ENCODE measurements around the gene NEUROD2.
A peak's percentile ranks its signal among the peaks of the same experiment; 100 is the strongest.

Gene NEUROD2

GRCh38 chr17:39619786-39620101 is 12.0 kb upstream of the NEUROD2 start:
- no peaks in the 10 kb centered on the region for H3K36me3 ChIP-seq (ENCODE audit: control insufficient read depth, insufficient read depth, low read length)
- H3K4me1 ChIP-seq (ENCODE audit: control insufficient read depth, insufficient read depth, low read length, poor library complexity, severe bottlenecking), result peaks cover 20% of the 10 kb centered on the region
- no peak overlapping the region for H3K4me3 ChIP-seq (ENCODE audit: insufficient read depth, low read depth, low read length, poor library complexity, severe bottlenecking)
- DNase-seq, result no peak
- H3K27ac ChIP-seq (ENCODE audit: insufficient read depth, low read length, poor library complexity, severe bottlenecking), result no peak overlapping the region
- H3K9me3 ChIP-seq (ENCODE audit: control insufficient read depth, low read length), result no peaks in the 10 kb centered on the region
- H3K27me3 ChIP-seq (replicated peaks; ENCODE audit: control insufficient read depth, insufficient read depth, low read length, poor library complexity, severe bottlenecking), result peaks cover 4% of the 10 kb centered on the region

GRCh38 chr17:39618956-39619785 is 11.5 kb upstream of the NEUROD2 start:
- H3K27me3 ChIP-seq (replicated peaks; ENCODE audit: control insufficient read depth, insufficient read depth, low read length, poor library complexity, severe bottlenecking), result peaks cover 4% of the 10 kb centered on the region
- H3K4me1 ChIP-seq (ENCODE audit: control insufficient read depth, insufficient read depth, low read length, poor library complexity, severe bottlenecking), result peaks cover 20% of the 10 kb centered on the region
- H3K9me3 ChIP-seq (ENCODE audit: control insufficient read depth, low read length), result no peaks in the 10 kb centered on the region
- H3K27ac ChIP-seq (ENCODE audit: insufficient read depth, low read length, poor library complexity, severe bottlenecking), result no peak overlapping the region
- no peak for DNase-seq
- no peaks in the 10 kb centered on the region for H3K36me3 ChIP-seq (ENCODE audit: control insufficient read depth, insufficient read depth, low read length)
- no peak overlapping the region for H3K4me3 ChIP-seq (ENCODE audit: insufficient read depth, low read depth, low read length, poor library complexity, severe bottlenecking)

- Histone ChIP-seq H3K4me3 (ENCODE audit: insufficient read depth, low read depth, low read length, poor library complexity, severe bottlenecking) (peak overlapping the region; percentile 51), H3K9me3 (ENCODE audit: control insufficient read depth, low read length) (no peaks in the 10 kb centered on the region), H3K27me3 (replicated peaks; ENCODE audit: control insufficient read depth, insufficient read depth, low read length, poor library complexity, severe bottlenecking) (no peaks in the 10 kb centered on the region)
Observed at GRCh38 chr17:39618246-39618913, 10.7 kb upstream of the NEUROD2 start.

GRCh38 chr17:39617446-39618245 is 9.9 kb upstream of the NEUROD2 start:
- DNase-seq, result peak; percentile 9 to 27 (median 27)
- no peak overlapping the region for H3K27ac ChIP-seq (ENCODE audit: insufficient read depth, low read length, poor library complexity, severe bottlenecking)
- H3K4me1 ChIP-seq (ENCODE audit: control insufficient read depth, insufficient read depth, low read length, poor library complexity, severe bottlenecking), result peaks cover 14% of the 10 kb centered on the region
- H3K36me3 ChIP-seq (ENCODE audit: control insufficient read depth, insufficient read depth, low read length), result no peaks in the 10 kb centered on the region
- no peaks in the 10 kb centered on the region for H3K9me3 ChIP-seq (ENCODE audit: control insufficient read depth, low read length)
- no peaks in the 10 kb centered on the region for H3K27me3 ChIP-seq (replicated peaks; ENCODE audit: control insufficient read depth, insufficient read depth, low read length, poor library complexity, severe bottlenecking)
- peak overlapping the region; percentile 51 for H3K4me3 ChIP-seq (ENCODE audit: insufficient read depth, low read depth, low read length, poor library complexity, severe bottlenecking)

More at GRCh38 chr17:39618246-39618913, 10.7 kb upstream of the NEUROD2 start:
- DNase-seq, result no peak
- Histone ChIP-seq H3K27ac (ENCODE audit: insufficient read depth, low read length, poor library complexity, severe bottlenecking) (no peak overlapping the region), H3K36me3 (ENCODE audit: control insufficient read depth, insufficient read depth, low read length) (no peaks in the 10 kb centered on the region), H3K4me1 (ENCODE audit: control insufficient read depth, insufficient read depth, low read length, poor library complexity, severe bottlenecking) (peaks cover 18% of the 10 kb centered on the region)

GRCh38 chr17:39617100-39617445 is 9.4 kb upstream of the NEUROD2 start:
- H3K27me3 ChIP-seq (replicated peaks; ENCODE audit: control insufficient read depth, insufficient read depth, low read length, poor library complexity, severe bottlenecking), result no peaks in the 10 kb centered on the region

GRCh38 chr17:39615434-39615833 is 7.7 kb upstream of the NEUROD2 start:
- H3K9me3 ChIP-seq (ENCODE audit: control insufficient read depth, low read length), result no peaks in the 10 kb centered on the region
- no peak overlapping the region for H3K4me3 ChIP-seq (ENCODE audit: insufficient read depth, low read depth, low read length, poor library complexity, severe bottlenecking)
- H3K4me1 ChIP-seq (ENCODE audit: control insufficient read depth, insufficient read depth, low read length, poor library complexity, severe bottlenecking), result peaks cover 9% of the 10 kb centered on the region
- DNase-seq, result no peak
- H3K27me3 ChIP-seq (replicated peaks; ENCODE audit: control insufficient read depth, insufficient read depth, low read length, poor library complexity, severe bottlenecking), result no peaks in the 10 kb centered on the region
- H3K36me3 ChIP-seq (ENCODE audit: control insufficient read depth, insufficient read depth, low read length), result no peaks in the 10 kb centered on the region
- no peak overlapping the region for H3K27ac ChIP-seq (ENCODE audit: insufficient read depth, low read length, poor library complexity, severe bottlenecking)

More at GRCh38 chr17:39617100-39617445, 9.4 kb upstream of the NEUROD2 start:
- H3K4me3 ChIP-seq (ENCODE audit: insufficient read depth, low read depth, low read length, poor library complexity, severe bottlenecking), result no peak overlapping the region
- H3K27ac ChIP-seq (ENCODE audit: insufficient read depth, low read length, poor library complexity, severe bottlenecking), result no peak overlapping the region
- peaks cover 10% of the 10 kb centered on the region for H3K4me1 ChIP-seq (ENCODE audit: control insufficient read depth, insufficient read depth, low read length, poor library complexity, severe bottlenecking)
- DNase-seq, result no peak
- no peaks in the 10 kb centered on the region for H3K9me3 ChIP-seq (ENCODE audit: control insufficient read depth, low read length)
- no peaks in the 10 kb centered on the region for H3K36me3 ChIP-seq (ENCODE audit: control insufficient read depth, insufficient read depth, low read length)

- Histone ChIP-seq H3K27me3 (replicated peaks; ENCODE audit: control insufficient read depth, insufficient read depth, low read length, poor library complexity, severe bottlenecking) (no peaks in the 10 kb centered on the region), H3K4me3 (ENCODE audit: insufficient read depth, low read depth, low read length, poor library complexity, severe bottlenecking) (no peak overlapping the region), H3K36me3 (ENCODE audit: control insufficient read depth, insufficient read depth, low read length) (no peaks in the 10 kb centered on the region), H3K4me1 (ENCODE audit: control insufficient read depth, insufficient read depth, low read length, poor library complexity, severe bottlenecking) (peaks cover 9% of the 10 kb centered on the region), H3K27ac (ENCODE audit: insufficient read depth, low read length, poor library complexity, severe bottlenecking) (no peak overlapping the region), H3K9me3 (ENCODE audit: control insufficient read depth, low read length) (no peaks in the 10 kb centered on the region)
- DNase-seq, result no peak
Observed at GRCh38 chr17:39614545-39615157, 6.9 kb upstream of the NEUROD2 start.

- H3K27me3 ChIP-seq (replicated peaks; ENCODE audit: control insufficient read depth, insufficient read depth, low read length, poor library complexity, severe bottlenecking), result peaks cover 7% of the 10 kb centered on the region
- H3K27ac ChIP-seq (ENCODE audit: insufficient read depth, low read length, poor library complexity, severe bottlenecking), result no peak overlapping the region
- DNase-seq, result no peak
Observed at GRCh38 chr17:39612935-39613464, 5.3 kb upstream of the NEUROD2 start.

GRCh38 chr17:39612291-39612894 is 4.7 kb upstream of the NEUROD2 start:
- peaks cover 13% of the 10 kb centered on the region for H3K27me3 ChIP-seq (replicated peaks; ENCODE audit: control insufficient read depth, insufficient read depth, low read length, poor library complexity, severe bottlenecking)

More at GRCh38 chr17:39612935-39613464, 5.3 kb upstream of the NEUROD2 start:
- Histone ChIP-seq H3K4me1 (ENCODE audit: control insufficient read depth, insufficient read depth, low read length, poor library complexity, severe bottlenecking) (peaks cover 3% of the 10 kb centered on the region), H3K4me3 (ENCODE audit: insufficient read depth, low read depth, low read length, poor library complexity, severe bottlenecking) (no peak overlapping the region), H3K36me3 (ENCODE audit: control insufficient read depth, insufficient read depth, low read length) (no peaks in the 10 kb centered on the region), H3K9me3 (ENCODE audit: control insufficient read depth, low read length) (no peaks in the 10 kb centered on the region)

More at GRCh38 chr17:39612291-39612894, 4.7 kb upstream of the NEUROD2 start:
- Histone ChIP-seq H3K4me1 (ENCODE audit: control insufficient read depth, insufficient read depth, low read length, poor library complexity, severe bottlenecking) (peaks cover 2% of the 10 kb centered on the region), H3K36me3 (ENCODE audit: control insufficient read depth, insufficient read depth, low read length) (no peaks in the 10 kb centered on the region), H3K4me3 (ENCODE audit: insufficient read depth, low read depth, low read length, poor library complexity, severe bottlenecking) (no peak overlapping the region), H3K27ac (ENCODE audit: insufficient read depth, low read length, poor library complexity, severe bottlenecking) (no peak overlapping the region), H3K9me3 (ENCODE audit: control insufficient read depth, low read length) (no peaks in the 10 kb centered on the region)
- no peak for DNase-seq

Data from effector memory CD4-positive, alpha-beta T cell (primary cell).